SU-DHL-6 (cell line): ENCODE measurements around the gene IYD.

Source experiments
- CTCF ChIP-seq: fragments of 200-600 bp; sonication (generic); IDR thresholded peaks from one replicate; pipeline ENCODE4 v1.5.1; 2017; ENCODE audit warnings: antibody characterized with exemption, mild to moderate bottlenecking, low read length, moderate library complexity; ENCODE audit not compliant: insufficient read depth, poor library complexity, severe bottlenecking
- EZH2phosphoT487 ChIP-seq: fragments of 200-600 bp; sonication (generic), shearing (Covaris generic); conservative IDR thresholded peaks from 2 replicates; pipeline ENCODE4 v1.6.1; 2018; ENCODE audit warnings: mild to moderate bottlenecking, antibody characterized with exemption, low read length, moderate library complexity, mixed read lengths

- TF ChIP-seq CTCF (no peak), EZH2phosphoT487 (no peak)
These were observed 4.5 kb downstream of the IYD start for GRCh38 chr6:150373260-150373701.
